Measurements from ENCODE around the gene KPRP. TPM values are rescaled to one million over a fixed set of nuclear protein-coding genes. Genes with fewer than 3 reads are reported as not detected.

The KPRP gene
- total and polyA plus RNA-seq, 2 donors from 2014 or later: not detected

- H3K27ac ChIP-seq (ENCODE audit: low read depth in 2 of 2, low read length in 2 of 2): no peak overlapping the region
- no peaks in the 10 kb centered on the region for H3K36me3 ChIP-seq (ENCODE audit: control insufficient read depth in 2 of 3, insufficient read depth in 3 of 3, low read length in 3 of 3)
- no peak for TF ChIP-seq CTCF (IDR thresholded peaks at IDR 0.05; ENCODE audit: borderline replicate concordance, extremely low read depth, insufficient read depth)
- no peak for DNase-seq
- no peaks in the 10 kb centered on the region for H3K9me3 ChIP-seq (ENCODE audit: control insufficient read depth in 2 of 3, insufficient read depth in 1 of 3, low read length in 3 of 3)
- no peaks in the 10 kb centered on the region for H3K27me3 ChIP-seq (ENCODE audit: control insufficient read depth, insufficient read depth, low read length)
- no peak overlapping the region for H3K9ac ChIP-seq (ENCODE audit: low read length in 3 of 3)
- no peaks in the 10 kb centered on the region for H3K4me1 ChIP-seq (ENCODE audit: control insufficient read depth in 2 of 3, insufficient read depth in 2 of 3, low read depth in 1 of 3, low read length in 3 of 3)
- H3K4me3 ChIP-seq (ENCODE audit: low read length in 3 of 3): no peak overlapping the region
- no peak for FAIRE-seq
- intact Hi-C loops (cut with DNase I): no loop called here
Observed at GRCh38 chr1:152743371-152744145, 14.3 kb upstream of the KPRP start.

- FAIRE-seq (no peak), DNase-seq (no peak)
- Histone ChIP-seq H3K9me3 (ENCODE audit: control insufficient read depth in 2 of 3, insufficient read depth in 1 of 3, low read length in 3 of 3) (no peaks in the 10 kb centered on the region), H3K27me3 (ENCODE audit: control insufficient read depth, insufficient read depth, low read length) (no peaks in the 10 kb centered on the region), H3K4me3 (ENCODE audit: low read length in 3 of 3) (no peak overlapping the region), H3K4me1 (ENCODE audit: control insufficient read depth in 2 of 3, insufficient read depth in 2 of 3, low read depth in 1 of 3, low read length in 3 of 3) (no peaks in the 10 kb centered on the region), H3K27ac (ENCODE audit: low read depth in 2 of 2, low read length in 2 of 2) (no peak overlapping the region), H3K9ac (ENCODE audit: low read length in 3 of 3) (no peak overlapping the region), H3K36me3 (ENCODE audit: control insufficient read depth in 2 of 3, insufficient read depth in 3 of 3, low read length in 3 of 3) (no peaks in the 10 kb centered on the region)
- TF ChIP-seq CTCF (IDR thresholded peaks at IDR 0.05; ENCODE audit: borderline replicate concordance, extremely low read depth, insufficient read depth): no peak
- intact Hi-C loops (cut with DNase I): no loop called here
Observed at GRCh38 chr1:152745289-152745704, 12.5 kb upstream of the KPRP start.

- no peak for FAIRE-seq
- Histone ChIP-seq H3K9ac (ENCODE audit: low read length in 3 of 3) (no peak overlapping the region), H3K27me3 (ENCODE audit: control insufficient read depth, insufficient read depth, low read length) (no peaks in the 10 kb centered on the region), H3K4me1 (ENCODE audit: control insufficient read depth in 2 of 3, insufficient read depth in 2 of 3, low read depth in 1 of 3, low read length in 3 of 3) (no peaks in the 10 kb centered on the region), H3K36me3 (ENCODE audit: control insufficient read depth in 2 of 3, insufficient read depth in 3 of 3, low read length in 3 of 3) (no peaks in the 10 kb centered on the region), H3K27ac (ENCODE audit: low read depth in 2 of 2, low read length in 2 of 2) (no peak overlapping the region), H3K9me3 (ENCODE audit: control insufficient read depth in 2 of 3, insufficient read depth in 1 of 3, low read length in 3 of 3) (no peaks in the 10 kb centered on the region), H3K4me3 (ENCODE audit: low read length in 3 of 3) (no peak overlapping the region)
- no peak for DNase-seq
- intact Hi-C loops (cut with DNase I): no loop called here
- TF ChIP-seq CTCF (IDR thresholded peaks at IDR 0.05; ENCODE audit: borderline replicate concordance, extremely low read depth, insufficient read depth): no peak
Observed at GRCh38 chr1:152745765-152746444, 11.9 kb upstream of the KPRP start.

Data from kidney (tissue), 14 donors.